Naive thymus-derived CD4-positive, alpha-beta T cell (primary cell): Measurements from ENCODE around the gene PRR14. TPM values are rescaled to one million over a fixed set of nuclear protein-coding genes. Genes with fewer than 3 reads are reported as not detected.
"Not testable (repeated sequence)": the region's sequence is repeated elsewhere in the genome, so short reads cannot be mapped to it uniquely, and the experiment has no call there.

Source experiments
- ATAC-seq: fragments of 150-1000 bp; cut with Tn5 transposase; 2 replicates; pipeline ENCODE4 v1.10.0; 2021; ENCODE audit warnings: mild to moderate bottlenecking, moderate library complexity
- CTCF ChIA-PET: fragments of 350-600 bp; sonication (Branson Sonifier 250); formaldehyde crosslinking; loops from one replicate; lab custom pipeline; 2021; ENCODE audit warnings: antibody characterized with exemption; lab: Charles Lee
- POLR2A ChIA-PET: fragments of 350-600 bp; sonication (Branson Sonifier 250); formaldehyde crosslinking; loops from one replicate; lab custom pipeline; 2021; ENCODE audit warnings: antibody characterized with exemption, inconsistent platforms; lab: Charles Lee
- DNase-seq, 9 donors: peaks; one replicate each; pipeline versions ENCODE4 v3.0.0 to v3.0.0-alpha.2; 2020 to 2022; ENCODE audit warnings: mixed read lengths in 1 of 9
- H3K27ac ChIP-seq: one replicate; pipeline ENCODE4 v1.7.0; 2013; ENCODE audit warnings: mild to moderate bottlenecking, low read depth, low read length, moderate library complexity
- H3K27me3 ChIP-seq, 2 donors: one replicate each; pipeline ENCODE4 v1.7.0; 2013; ENCODE audit warnings: low read length in 2 of 2, mild to moderate bottlenecking in 2 of 2, moderate library complexity in 2 of 2; ENCODE audit not compliant: control insufficient read depth in 2 of 2, insufficient read depth in 2 of 2
- H3K36me3 ChIP-seq, 3 experiments: 1 replicate in 2 of 3; 2 replicates in 1 of 3; pipeline ENCODE4 v1.7.0; 2013; ENCODE audit warnings: low read length in 3 of 3, mild to moderate bottlenecking in 3 of 3, moderate library complexity in 1 of 3; ENCODE audit not compliant: insufficient read depth in 3 of 3, control insufficient read depth in 2 of 3
- H3K4me1 ChIP-seq, 2 donors: one replicate each; pipeline ENCODE4 v1.7.0; 2013; ENCODE audit warnings: low read length in 2 of 2, mild to moderate bottlenecking in 2 of 2, moderate library complexity in 1 of 2; ENCODE audit not compliant: control insufficient read depth in 2 of 2, insufficient read depth in 2 of 2
- H3K4me3 ChIP-seq: 2 replicates; pipeline ENCODE4 v1.7.0; 2013; ENCODE audit warnings: mild to moderate bottlenecking, low read length
- H3K9me3 ChIP-seq, 3 experiments: 1 replicate in 2 of 3; 2 replicates in 1 of 3; pipeline ENCODE4 v1.7.0; 2013; ENCODE audit warnings: low read length in 3 of 3; ENCODE audit not compliant: control insufficient read depth in 2 of 3
- H3K27ac Mint-ChIP-seq, 9 donors: one replicate each; pipeline ENCODE4 v1.8.0; 2020 to 2022; ENCODE audit warnings: mixed read lengths in 9 of 9, mild to moderate bottlenecking in 8 of 9, moderate library complexity in 5 of 9, inconsistent platforms in 2 of 9
- H3K27me3 Mint-ChIP-seq, 5 donors: one replicate each; pipeline ENCODE4 v1.8.0; 2021 to 2022; ENCODE audit warnings: mixed read lengths in 5 of 5, mild to moderate bottlenecking in 1 of 5
- H3K36me3 Mint-ChIP-seq, 5 donors: one replicate each; pipeline ENCODE4 v1.8.0; 2020 to 2022; ENCODE audit warnings: mixed read lengths in 5 of 5, mild to moderate bottlenecking in 3 of 5, inconsistent platforms in 1 of 5
- H3K4me1 Mint-ChIP-seq, 7 donors: one replicate each; pipeline ENCODE4 v1.8.0; 2020 to 2022; ENCODE audit warnings: mixed read lengths in 7 of 7, mild to moderate bottlenecking in 3 of 7, inconsistent platforms in 1 of 7
- H3K4me3 Mint-ChIP-seq, 10 donors: one replicate each; pipeline ENCODE4 v1.8.0; 2020 to 2022; ENCODE audit warnings: mild to moderate bottlenecking in 10 of 10, mixed read lengths in 10 of 10, moderate library complexity in 6 of 10, inconsistent platforms in 2 of 10
- H3K9me3 Mint-ChIP-seq, 11 donors: one replicate each; pipeline ENCODE4 v1.8.0; 2020 to 2022; ENCODE audit warnings: mixed read lengths in 11 of 11, mild to moderate bottlenecking in 4 of 11, inconsistent platforms in 1 of 11, moderate library complexity in 1 of 11
- intact Hi-C, 2 donors: fragments of 100-400 bp; cut with micrococcal nuclease; formaldehyde crosslinking; loops; one replicate each; pipeline ENCODE4 v1.15.1; 2023
- polyA plus RNA-seq, 2 donors: library from polyadenylated mRNA; unstranded; fragments of 300-500 nt; fragmentation: Illumina TruSeq; gene quantifications; one replicate each; pipeline ENCODE4 v1.2.3, GENCODE V29; 2021
- total RNA-seq, 6 experiments: library from RNA in 5 of 6; stranded (reverse) in 5 of 6; gene quantifications; 1 replicate in 5 of 6; 2 replicates in 1 of 6; pipeline ENCODE4 v1.2.3 and lab custom pipeline; 2021 to 2026

PRR14 gene
- total and polyA plus RNA-seq, 7 experiments from 2014 or later = 13.3 to 91.9 (median 69.4) TPM

GRCh38 chr16:30700971-30701370 lies 50.2 kb downstream of the PRR14 start:
- Mint-ChIP-seq H3K4me3 (peak overlapping the region in 3 of 10 donors; percentile 1 to 33 (median 17)), H3K36me3 (peaks cover 3 to 23% (median 4%) of the 10 kb centered on the region in 5 donors), H3K4me1 (peaks cover 19 to 39% (median 29%) of the 10 kb centered on the region in 7 donors), H3K27me3 (no peaks in the 10 kb centered on the region), H3K9me3 (peaks cover 0 to 3% (median 0%) of the 10 kb centered on the region in 11 donors), H3K27ac (peak overlapping the region in 3 of 9 donors; percentile 48 to 56 (median 56))
- peaks cover 17 to 54% (median 22%) of the 10 kb centered on the region in 3 experiments for H3K36me3 ChIP-seq
- intact Hi-C loops = no loop called here
- no peak overlapping the region for H3K27ac ChIP-seq
- H3K4me3 ChIP-seq = no peak overlapping the region
- CTCF ChIA-PET = interaction anchor here (0.6 kb wide), 1 partner anchor 17 kb away, joined by 3 read pairs; no protein-coding TSS in a partner anchor
- no peaks in the 10 kb centered on the region for H3K9me3 ChIP-seq
- POLR2A ChIA-PET = interaction anchor here (0.7 to 1.0 kb wide), 3 partner anchors 47 to 95 kb away, joined by 3 to 4 read pairs (median 3); no protein-coding TSS in a partner anchor
- peaks cover 15 to 27% of the 10 kb centered on the region in 2 donors for H3K4me1 ChIP-seq
- H3K27me3 ChIP-seq = no peaks in the 10 kb centered on the region
- DNase-seq (no peak), ATAC-seq (no peak)

- intact Hi-C loops, H3K4me3 ChIP-seq, H3K27ac ChIP-seq, CTCF ChIA-PET, H3K27me3 Mint-ChIP-seq, POLR2A ChIA-PET, H3K27ac Mint-ChIP-seq, H3K9me3 ChIP-seq, DNase-seq, H3K27me3 ChIP-seq, H3K9me3 Mint-ChIP-seq, ATAC-seq: not testable (repeated sequence)
- H3K36me3 ChIP-seq = peaks cover 38 to 74% (median 42%) of the 10 kb centered on the region in 3 experiments
- H3K4me1 ChIP-seq = peaks cover 11 to 17% of the 10 kb centered on the region in 2 donors
- Mint-ChIP-seq H3K4me3 (peak overlapping the region in 2 of 10 donors; percentile 12 to 58), H3K4me1 (peaks cover 10 to 29% (median 19%) of the 10 kb centered on the region in 7 donors), H3K36me3 (peaks cover 12 to 36% (median 18%) of the 10 kb centered on the region in 5 donors)
These were observed 52.3 kb downstream of the PRR14 start for GRCh38 chr16:30703071-30703470.

- DNase-seq (no peak), ATAC-seq (no peak)
- Histone ChIP-seq H3K9me3 (no peaks in the 10 kb centered on the region), H3K4me3 (no peak overlapping the region), H3K4me1 (peaks cover 11 to 17% of the 10 kb centered on the region in 2 donors), H3K27me3 (no peaks in the 10 kb centered on the region), H3K27ac (no peak overlapping the region), H3K36me3 (peaks cover 39 to 77% (median 42%) of the 10 kb centered on the region in 3 experiments)
- intact Hi-C loops = no loop called here
- H3K4me3 Mint-ChIP-seq = no peak overlapping the region
- H3K9me3 Mint-ChIP-seq = no peaks in the 10 kb centered on the region
- POLR2A ChIA-PET = interaction anchor here (0.7 to 1.7 kb wide), 2 partner anchors 44 to 66 kb away, joined by 3 to 5 read pairs; partner anchors contain the start of gene PHKG2
- H3K27ac Mint-ChIP-seq = no peak overlapping the region
- H3K27me3 Mint-ChIP-seq = no peaks in the 10 kb centered on the region
- peaks cover 10 to 27% (median 19%) of the 10 kb centered on the region in 7 donors for H3K4me1 Mint-ChIP-seq
- CTCF ChIA-PET = interaction anchor here (0.7 kb wide), 1 partner anchor 17 kb away, joined by 3 read pairs; no protein-coding TSS in a partner anchor
- H3K36me3 Mint-ChIP-seq = peaks cover 12 to 35% (median 19%) of the 10 kb centered on the region in 5 donors
These were observed 53.2 kb downstream of the PRR14 start for GRCh38 chr16:30703971-30704370.

Other genes with a start within 250 kb of the PRR14 start
- gene ZNF771, start 243.4 kb upstream of the PRR14 start, total RNA-seq = 1 to 10 TPM; 1.2 to 9.0 (median 4.5) TPM
- 1 to 10 TPM; 3.1 to 9.4 TPM for gene ZNF771, start 243.4 kb upstream of the PRR14 start, polyA plus RNA-seq
- gene DCTPP1, start 220.9 kb upstream of the PRR14 start, total RNA-seq = 10 to 100 TPM; 11.6 to 74.1 (median 13.8) TPM
- gene DCTPP1, start 220.9 kb upstream of the PRR14 start, polyA plus RNA-seq = 10 to 100 TPM; 75.0 to 81.1 TPM
- 10 to 100 TPM; 20.9 to 69.6 (median 47.1) TPM for gene SEPHS2, start 205.1 kb upstream of the PRR14 start, total RNA-seq
- 10 to 100 TPM; 61.2 to 83.9 TPM for gene SEPHS2, start 205.1 kb upstream of the PRR14 start, polyA plus RNA-seq
- gene ITGAL, start 178.2 kb upstream of the PRR14 start, total RNA-seq = 100 to 1,000 TPM; 258 to 629 (median 436) TPM
- gene ITGAL, start 178.2 kb upstream of the PRR14 start, polyA plus RNA-seq = 100 to 1,000 TPM; 110 to 135 TPM
- 1 to 10 TPM; 6.0 to 8.5 (median 7.3) TPM for gene ZNF768, start 124.4 kb upstream of the PRR14 start, total RNA-seq
- gene ZNF768, start 124.4 kb upstream of the PRR14 start, polyA plus RNA-seq = 1 to 10 TPM; 1.6 to 2.4 TPM
- 10 to 100 TPM in 4 of 5 experiments, 1 to 10 TPM in 1; 9.1 to 17.4 (median 13.8) TPM for gene ZNF747, start 116.1 kb upstream of the PRR14 start, total RNA-seq
- 10 to 100 TPM in 1 of 2 donors, 1 to 10 TPM in 1; 8.9 to 11.7 TPM for gene ZNF747, start 116.1 kb upstream of the PRR14 start, polyA plus RNA-seq
- 10 to 100 TPM; 11.9 to 20.9 (median 19.3) TPM for gene ZNF764, start 92.6 kb upstream of the PRR14 start, total RNA-seq
- gene ZNF764, start 92.6 kb upstream of the PRR14 start, polyA plus RNA-seq = 1 to 10 TPM; 4.5 to 6.8 TPM
- gene ZNF688, start 79.2 kb upstream of the PRR14 start, total RNA-seq = 10 to 100 TPM in 4 of 5 experiments, 1 to 10 TPM in 1; 8.8 to 24.3 (median 16.3) TPM
- gene ZNF688, start 79.2 kb upstream of the PRR14 start, polyA plus RNA-seq = 10 to 100 TPM; 29.7 to 33.2 TPM
- 10 to 100 TPM; 10.2 to 37.1 (median 21.4) TPM for gene ZNF785, start 65.3 kb upstream of the PRR14 start, total RNA-seq
- 1 to 10 TPM; 2.6 to 4.4 TPM for gene ZNF785, start 65.3 kb upstream of the PRR14 start, polyA plus RNA-seq
- gene ZNF689, start 40.6 kb upstream of the PRR14 start, total RNA-seq = 10 to 100 TPM in 4 of 5 experiments, 1 to 10 TPM in 1; 6.8 to 14.6 (median 12.4) TPM
- gene ZNF689, start 40.6 kb upstream of the PRR14 start, polyA plus RNA-seq = 10 to 100 TPM; 11.5 to 15.6 TPM
- 100 to 1,000 TPM; 143 to 174 (median 164) TPM for gene FBRS, start 7.5 kb downstream of the PRR14 start, total RNA-seq
- gene FBRS, start 7.5 kb downstream of the PRR14 start, polyA plus RNA-seq = 1 to 10 TPM; 2.6 to 5.0 TPM
- 100 to 1,000 TPM in 2 of 5 experiments, 10 to 100 TPM in 3; 82.6 to 111 (median 97.5) TPM for gene SRCAP, start 48.2 kb downstream of the PRR14 start, total RNA-seq
- gene SRCAP, start 48.2 kb downstream of the PRR14 start, polyA plus RNA-seq = 10 to 100 TPM; 11.8 to 40.5 TPM
- 10 to 100 TPM; 33.2 to 57.8 (median 46.7) TPM for gene PHKG2, start 97.5 kb downstream of the PRR14 start, total RNA-seq
- gene PHKG2, start 97.5 kb downstream of the PRR14 start, polyA plus RNA-seq = 10 to 100 TPM; 37.2 to 43.5 TPM
- 1 to 10 TPM; 2.3 to 5.9 (median 2.9) TPM for gene CFAP119, start 111.1 kb downstream of the PRR14 start, total RNA-seq
- under 1 TPM; 0.41 to 0.63 TPM for gene CFAP119, start 111.1 kb downstream of the PRR14 start, polyA plus RNA-seq
- 100 to 1,000 TPM in 3 of 5 experiments, 10 to 100 TPM in 2; 68.7 to 122 (median 114) TPM for gene RNF40, start 111.4 kb downstream of the PRR14 start, total RNA-seq
- gene RNF40, start 111.4 kb downstream of the PRR14 start, polyA plus RNA-seq = 10 to 100 TPM; 19.4 to 50.7 TPM
- 10 to 100 TPM in 1 of 5 experiments, 1 to 10 TPM in 4; 2.4 to 11.1 (median 4.2) TPM for gene ZNF629, start 136.2 kb downstream of the PRR14 start, total RNA-seq
- 1 to 10 TPM in 1 of 2 donors, under 1 TPM in 1; 0.66 to 3.1 TPM for gene ZNF629, start 136.2 kb downstream of the PRR14 start, polyA plus RNA-seq
- 10 to 100 TPM; 17.2 to 23.7 (median 22.7) TPM for gene BCL7C, start 243.1 kb downstream of the PRR14 start, total RNA-seq
- 10 to 100 TPM; 28.4 to 31.4 TPM for gene BCL7C, start 243.1 kb downstream of the PRR14 start, polyA plus RNA-seq
- gene CTF1, start 245.7 kb downstream of the PRR14 start, total RNA-seq = under 1 TPM in 4 of 5 experiments, not detected in 1; 0.17 to 0.54 (median 0.40) TPM
- not detected for gene CTF1, start 245.7 kb downstream of the PRR14 start, polyA plus RNA-seq